A673 (cell line): ENCODE results near the gene GRIK4. TPM values are rescaled to one million over a fixed set of nuclear protein-coding genes. Genes with fewer than 3 reads are reported as not detected.

ENCODE experiments used
- BruUV-seq: library from RNA; stranded (reverse); fragments of 400-500 nt; replicated peaks from 2 replicates; lab custom pipeline; 2021; lab: Mats Ljungman, UMichigan
- CTCF ChIA-PET: fragments of 300-600 bp; sonication (Branson Sonifier 250); formaldehyde crosslinking; loops from one replicate; lab custom pipeline; 2022; ENCODE audit warnings: antibody characterized with exemption; lab: Charles Lee
- POLR2A ChIA-PET: fragments of 300-600 bp; sonication (Branson Sonifier 250); formaldehyde crosslinking; loops from one replicate; lab custom pipeline; 2022; ENCODE audit warnings: antibody characterized with exemption; ENCODE audit not compliant: low non-redundant PET; lab: Charles Lee
- DNase-seq: peaks from one replicate; pipeline ENCODE4 v3.0.0-alpha.2; 2015; ENCODE audit warnings: low spot score
- H3K27ac ChIP-seq: fragments of 200-600 bp; sonication (generic); 2 replicates; pipeline ENCODE4 v1.5.1; 2016; ENCODE audit warnings: mixed run types, low read depth, mild to moderate bottlenecking, mixed read lengths, antibody characterized with exemption, low read length; ENCODE audit not compliant: poor library complexity, severe bottlenecking
- H3K27me3 ChIP-seq: fragments of 200-600 bp; sonication (generic); replicated peaks from 2 replicates; pipeline ENCODE4 v1.6.1; 2017; ENCODE audit warnings: mixed run types, low read depth, mild to moderate bottlenecking, mixed read lengths, antibody characterized with exemption, low read length; ENCODE audit not compliant: insufficient read depth, poor library complexity
- H3K36me3 ChIP-seq: fragments of 200-600 bp; sonication (generic); 2 replicates; pipeline ENCODE4 v1.6.1; 2016; ENCODE audit warnings: mixed run types, mild to moderate bottlenecking, mixed read lengths, antibody characterized with exemption, low read length; ENCODE audit not compliant: insufficient read depth, poor library complexity, severe bottlenecking
- H3K4me1 ChIP-seq: fragments of 200-600 bp; sonication (generic); 2 replicates; pipeline ENCODE4 v1.6.1; 2017; ENCODE audit warnings: mixed run types, mild to moderate bottlenecking, mixed read lengths, antibody characterized with exemption, low read length; ENCODE audit not compliant: insufficient read depth, poor library complexity, severe bottlenecking
- H3K4me3 ChIP-seq: fragments of 200-600 bp; sonication (generic); 2 replicates; pipeline ENCODE4 v1.5.1; 2016; ENCODE audit warnings: low read depth, mixed run types, mild to moderate bottlenecking, mixed read lengths, low read length; ENCODE audit not compliant: poor library complexity, severe bottlenecking
- H3K9me3 ChIP-seq: fragments of 200-600 bp; sonication (generic); 2 replicates; pipeline ENCODE4 v1.6.1; 2016; ENCODE audit warnings: mixed run types, low read depth, mild to moderate bottlenecking, mixed read lengths, antibody characterized with exemption, low read length; ENCODE audit not compliant: poor library complexity, severe bottlenecking
- CTCF ChIP-seq: fragments of 300-800, 200-600 bp; sonication (generic); conservative IDR thresholded peaks from 2 replicates; pipeline ENCODE4 v1.5.1; 2017; ENCODE audit warnings: low read depth, mild to moderate bottlenecking, antibody characterized with exemption, low read length, moderate library complexity, mixed read lengths
- EZH2 ChIP-seq: fragments of 200-600 bp; sonication (generic); IDR thresholded peaks from 2 replicates; pipeline ENCODE4 v1.6.1; 2017; ENCODE audit warnings: borderline replicate concordance, low read depth, mild to moderate bottlenecking, mixed read lengths, antibody characterized with exemption, low read length; ENCODE audit not compliant: poor library complexity, severe bottlenecking
- intact Hi-C: fragments of 100-400 bp; cut with micrococcal nuclease; formaldehyde crosslinking; loops from one replicate; pipeline ENCODE4 v1.10.0; 2022; ENCODE audit not compliant: unreplicated experiment
- total RNA-seq: library from RNA; stranded (reverse); gene quantifications from 2 replicates; pipeline ENCODE4 v1.2.3, GENCODE V29; 2021

Gene GRIK4
- total RNA-seq, 1 experiment from 2014 or later, result not detected

- TF ChIP-seq EZH2 (no peak), CTCF (no peak)
- intact Hi-C loops, result no loop called here
- Histone ChIP-seq H3K4me1 (no peaks in the 10 kb centered on the region), H3K9me3 (no peaks in the 10 kb centered on the region), H3K36me3 (peaks cover 69% of the 10 kb centered on the region), H3K4me3 (no peak overlapping the region), H3K27me3 (no peaks in the 10 kb centered on the region), H3K27ac (no peak overlapping the region)
- CTCF ChIA-PET, result no interaction called here
- no TSS peak for BruUV-seq
- DNase-seq, result no peak
- POLR2A ChIA-PET, result no interaction called here
Measured at GRCh38 chr11:120473503-120473902, 38.0 kb upstream of the GRIK4 start.

- no peak overlapping the region for H3K4me3 ChIP-seq
- H3K27me3 ChIP-seq, result no peaks in the 10 kb centered on the region
- BruUV-seq, result no TSS peak
- intact Hi-C loops, result no loop called here
- CTCF ChIA-PET, result interaction anchor here (0.5 kb wide), 1 partner anchor 38 kb away, joined by 7 read pairs; no protein-coding TSS in a partner anchor
- peak; percentile 60 for DNase-seq
- TF ChIP-seq CTCF (no peak), EZH2 (no peak)
- no peak overlapping the region for H3K27ac ChIP-seq
- H3K9me3 ChIP-seq, result no peaks in the 10 kb centered on the region
- peaks cover 65% of the 10 kb centered on the region for H3K36me3 ChIP-seq
- H3K4me1 ChIP-seq, result no peaks in the 10 kb centered on the region
- POLR2A ChIA-PET, result no interaction called here
Measured at GRCh38 chr11:120482149-120482548, 29.4 kb upstream of the GRIK4 start.

- no peak for DNase-seq
- no peak for TF ChIP-seq CTCF
- no peak for TF ChIP-seq EZH2
- no TSS peak for BruUV-seq
- ChIA-PET POLR2A (no interaction called here), CTCF (no interaction called here)
- Histone ChIP-seq H3K27me3 (no peaks in the 10 kb centered on the region), H3K4me3 (no peak overlapping the region), H3K4me1 (no peaks in the 10 kb centered on the region), H3K27ac (no peak overlapping the region), H3K9me3 (no peaks in the 10 kb centered on the region), H3K36me3 (peaks cover 42% of the 10 kb centered on the region)
- intact Hi-C loops, result no loop called here
Measured at GRCh38 chr11:120484722-120485121, 26.8 kb upstream of the GRIK4 start.
